HepG2 (cell line): Measurements from ENCODE around the gene NR4A2. TPM values are rescaled to one million over a fixed set of nuclear protein-coding genes. Genes with fewer than 3 reads are reported as not detected.
A peak's percentile ranks its signal among the peaks of the same experiment; 100 is the strongest.

Source experiments
- EZH2 ChIP-seq: conservative IDR thresholded peaks from 2 replicates; pipeline ENCODE4 v1.6.1; 2012; ENCODE audit warnings: mild to moderate bottlenecking, low read depth, low read length, moderate library complexity
- ZFY ChIP-seq: sonication (generic); formaldehyde crosslinking; IDR thresholded peaks from 2 replicates; pipeline ENCODE4 v1.4.0; 2020; ENCODE audit warnings: missing genetic modification reagents
- polyA plus RNA-seq, 8 experiments: library from polyadenylated mRNA; depleted of rRNA in 3 of 8; stranded (reverse) in 7 of 8; unstranded in 1 of 8; fragments of >200 nt; fragmentation: Illumina TruSeq in 4 of 8; extraction: Trizol in 4 of 8; gene quantifications; 2 replicates each; pipeline versions ENCODE4 v1.2.1 to v1.2.3, GENCODE V29; 2011 to 2016; ENCODE audit warnings: low read depth in 4 of 8, missing spikeins in 1 of 8, mixed read lengths in 1 of 8; ENCODE audit not compliant: insufficient read depth in 1 of 8
- total RNA-seq, 5 experiments: library from RNA; depleted of rRNA; stranded (reverse); fragments of >200 nt; fragmentation: Illumina TruSeq; extraction: Trizol; gene quantifications; 2 replicates each; pipeline ENCODE4 v1.2.3, GENCODE V29; 2016; ENCODE audit warnings: low read depth in 1 of 5
- TF ChIP-seq, protein P1 (sequence below): sonication (generic); formaldehyde crosslinking; IDR thresholded peaks from 2 replicates; pipeline ENCODE4 v1.5.1; 2020; ENCODE audit warnings: mild to moderate bottlenecking, missing genetic modification reagents, moderate library complexity
- TF ChIP-seq, protein P2 (sequence below): sonication (generic); formaldehyde crosslinking; IDR thresholded peaks from 2 replicates; pipeline ENCODE4 v1.5.1; 2020; ENCODE audit warnings: mild to moderate bottlenecking, missing genetic modification reagents, moderate library complexity
- TF ChIP-seq, protein P3 (sequence below): sonication (generic); formaldehyde crosslinking; IDR thresholded peaks from 2 replicates; pipeline ENCODE4 v1.4.0; 2020; ENCODE audit warnings: mild to moderate bottlenecking, missing genetic modification reagents
- TF ChIP-seq, protein P4 (sequence below): sonication (generic); formaldehyde crosslinking; IDR thresholded peaks from 2 replicates; pipeline ENCODE4 v1.4.0; 2020; ENCODE audit warnings: missing genetic modification reagents, mild to moderate bottlenecking, borderline replicate concordance
- TF ChIP-seq, protein P5 (sequence below): fragments of 450-650 bp; IDR thresholded peaks from 2 replicates; pipeline ENCODE4 v1.6.1; 2017; ENCODE audit warnings: mild to moderate bottlenecking
- TF ChIP-seq, protein P6 (sequence below): sonication (generic); formaldehyde crosslinking; IDR thresholded peaks from 2 replicates; pipeline ENCODE4 v1.5.0; 2020; ENCODE audit warnings: mild to moderate bottlenecking, missing genetic modification reagents

The NR4A2 gene
- total and polyA plus RNA-seq, 2 of the 13 experiments (the other 11 are each of a cell fraction or from before 2014, with no cell fraction given): not detected

DNA sequence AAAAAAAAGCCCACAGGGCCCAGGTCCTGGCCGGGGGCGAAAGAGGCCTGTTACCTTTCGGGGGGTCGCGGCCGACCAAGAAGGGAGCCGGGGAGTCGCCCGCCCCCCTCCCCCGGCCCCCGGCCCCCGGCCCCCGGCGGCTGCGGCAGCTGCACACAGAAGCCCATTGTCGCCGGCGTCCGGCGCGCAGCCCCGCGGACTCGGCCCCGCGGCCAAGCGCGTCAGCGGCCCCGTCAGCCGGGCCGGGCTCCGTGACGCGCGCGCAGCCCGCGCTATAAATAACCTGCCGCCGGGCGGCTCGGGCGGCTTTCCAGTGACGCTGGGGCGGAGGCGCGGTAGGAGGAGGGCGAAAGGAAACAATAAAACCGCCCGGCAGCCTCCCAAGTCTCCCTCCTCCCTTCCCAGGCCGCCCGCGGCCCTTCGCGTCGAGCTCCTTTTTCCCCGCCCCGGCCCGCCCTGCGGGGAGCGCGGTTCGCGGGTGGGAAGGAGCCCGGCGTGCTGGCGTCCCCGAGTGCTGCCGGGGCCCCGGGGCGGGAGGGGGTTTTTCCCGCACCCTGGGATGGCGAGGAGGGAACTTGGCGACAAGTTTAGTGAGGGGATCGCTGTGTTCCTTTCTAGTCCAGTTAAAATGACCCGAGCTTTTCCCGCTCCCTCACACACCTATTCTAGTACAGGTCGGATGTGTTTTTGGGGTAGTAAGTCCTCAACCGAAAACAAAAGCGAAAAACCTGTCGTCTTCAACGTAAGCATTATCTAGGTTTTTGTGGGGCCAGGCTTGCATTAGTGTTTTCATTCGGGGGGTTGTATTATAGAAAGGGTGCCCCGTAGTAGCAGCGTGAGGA lies 10.0 kb upstream of the NR4A2 start (continued):
- TF ChIP-seq, protein P1, sequence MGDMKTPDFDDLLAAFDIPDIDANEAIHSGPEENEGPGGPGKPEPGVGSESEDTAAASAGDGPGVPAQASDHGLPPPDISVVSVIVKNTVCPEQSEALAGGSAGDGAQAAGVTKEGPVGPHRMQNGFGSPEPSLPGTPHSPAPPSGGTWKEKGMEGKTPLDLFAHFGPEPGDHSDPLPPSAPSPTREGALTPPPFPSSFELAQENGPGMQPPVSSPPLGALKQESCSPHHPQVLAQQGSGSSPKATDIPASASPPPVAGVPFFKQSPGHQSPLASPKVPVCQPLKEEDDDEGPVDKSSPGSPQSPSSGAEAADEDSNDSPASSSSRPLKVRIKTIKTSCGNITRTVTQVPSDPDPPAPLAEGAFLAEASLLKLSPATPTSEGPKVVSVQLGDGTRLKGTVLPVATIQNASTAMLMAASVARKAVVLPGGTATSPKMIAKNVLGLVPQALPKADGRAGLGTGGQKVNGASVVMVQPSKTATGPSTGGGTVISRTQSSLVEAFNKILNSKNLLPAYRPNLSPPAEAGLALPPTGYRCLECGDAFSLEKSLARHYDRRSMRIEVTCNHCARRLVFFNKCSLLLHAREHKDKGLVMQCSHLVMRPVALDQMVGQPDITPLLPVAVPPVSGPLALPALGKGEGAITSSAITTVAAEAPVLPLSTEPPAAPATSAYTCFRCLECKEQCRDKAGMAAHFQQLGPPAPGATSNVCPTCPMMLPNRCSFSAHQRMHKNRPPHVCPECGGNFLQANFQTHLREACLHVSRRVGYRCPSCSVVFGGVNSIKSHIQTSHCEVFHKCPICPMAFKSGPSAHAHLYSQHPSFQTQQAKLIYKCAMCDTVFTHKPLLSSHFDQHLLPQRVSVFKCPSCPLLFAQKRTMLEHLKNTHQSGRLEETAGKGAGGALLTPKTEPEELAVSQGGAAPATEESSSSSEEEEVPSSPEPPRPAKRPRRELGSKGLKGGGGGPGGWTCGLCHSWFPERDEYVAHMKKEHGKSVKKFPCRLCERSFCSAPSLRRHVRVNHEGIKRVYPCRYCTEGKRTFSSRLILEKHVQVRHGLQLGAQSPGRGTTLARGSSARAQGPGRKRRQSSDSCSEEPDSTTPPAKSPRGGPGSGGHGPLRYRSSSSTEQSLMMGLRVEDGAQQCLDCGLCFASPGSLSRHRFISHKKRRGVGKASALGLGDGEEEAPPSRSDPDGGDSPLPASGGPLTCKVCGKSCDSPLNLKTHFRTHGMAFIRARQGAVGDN (CRISPR knock-in tag): peak; percentile 39; the same call in 1 of the 2 replicates
- TF ChIP-seq, protein P2, sequence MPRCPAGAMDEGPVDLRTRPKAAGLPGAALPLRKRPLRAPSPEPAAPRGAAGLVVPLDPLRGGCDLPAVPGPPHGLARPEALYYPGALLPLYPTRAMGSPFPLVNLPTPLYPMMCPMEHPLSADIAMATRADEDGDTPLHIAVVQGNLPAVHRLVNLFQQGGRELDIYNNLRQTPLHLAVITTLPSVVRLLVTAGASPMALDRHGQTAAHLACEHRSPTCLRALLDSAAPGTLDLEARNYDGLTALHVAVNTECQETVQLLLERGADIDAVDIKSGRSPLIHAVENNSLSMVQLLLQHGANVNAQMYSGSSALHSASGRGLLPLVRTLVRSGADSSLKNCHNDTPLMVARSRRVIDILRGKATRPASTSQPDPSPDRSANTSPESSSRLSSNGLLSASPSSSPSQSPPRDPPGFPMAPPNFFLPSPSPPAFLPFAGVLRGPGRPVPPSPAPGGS (CRISPR knock-in tag): no peak
- TF ChIP-seq, protein P3, sequence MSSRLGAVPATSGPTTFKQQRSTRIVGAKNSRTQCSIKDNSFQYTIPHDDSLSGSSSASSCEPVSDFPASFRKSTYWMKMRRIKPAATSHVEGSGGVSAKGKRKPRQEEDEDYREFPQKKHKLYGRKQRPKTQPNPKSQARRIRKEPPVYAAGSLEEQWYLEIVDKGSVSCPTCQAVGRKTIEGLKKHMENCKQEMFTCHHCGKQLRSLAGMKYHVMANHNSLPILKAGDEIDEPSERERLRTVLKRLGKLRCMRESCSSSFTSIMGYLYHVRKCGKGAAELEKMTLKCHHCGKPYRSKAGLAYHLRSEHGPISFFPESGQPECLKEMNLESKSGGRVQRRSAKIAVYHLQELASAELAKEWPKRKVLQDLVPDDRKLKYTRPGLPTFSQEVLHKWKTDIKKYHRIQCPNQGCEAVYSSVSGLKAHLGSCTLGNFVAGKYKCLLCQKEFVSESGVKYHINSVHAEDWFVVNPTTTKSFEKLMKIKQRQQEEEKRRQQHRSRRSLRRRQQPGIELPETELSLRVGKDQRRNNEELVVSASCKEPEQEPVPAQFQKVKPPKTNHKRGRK (CRISPR knock-in tag): no peak
- TF ChIP-seq, protein P4, sequence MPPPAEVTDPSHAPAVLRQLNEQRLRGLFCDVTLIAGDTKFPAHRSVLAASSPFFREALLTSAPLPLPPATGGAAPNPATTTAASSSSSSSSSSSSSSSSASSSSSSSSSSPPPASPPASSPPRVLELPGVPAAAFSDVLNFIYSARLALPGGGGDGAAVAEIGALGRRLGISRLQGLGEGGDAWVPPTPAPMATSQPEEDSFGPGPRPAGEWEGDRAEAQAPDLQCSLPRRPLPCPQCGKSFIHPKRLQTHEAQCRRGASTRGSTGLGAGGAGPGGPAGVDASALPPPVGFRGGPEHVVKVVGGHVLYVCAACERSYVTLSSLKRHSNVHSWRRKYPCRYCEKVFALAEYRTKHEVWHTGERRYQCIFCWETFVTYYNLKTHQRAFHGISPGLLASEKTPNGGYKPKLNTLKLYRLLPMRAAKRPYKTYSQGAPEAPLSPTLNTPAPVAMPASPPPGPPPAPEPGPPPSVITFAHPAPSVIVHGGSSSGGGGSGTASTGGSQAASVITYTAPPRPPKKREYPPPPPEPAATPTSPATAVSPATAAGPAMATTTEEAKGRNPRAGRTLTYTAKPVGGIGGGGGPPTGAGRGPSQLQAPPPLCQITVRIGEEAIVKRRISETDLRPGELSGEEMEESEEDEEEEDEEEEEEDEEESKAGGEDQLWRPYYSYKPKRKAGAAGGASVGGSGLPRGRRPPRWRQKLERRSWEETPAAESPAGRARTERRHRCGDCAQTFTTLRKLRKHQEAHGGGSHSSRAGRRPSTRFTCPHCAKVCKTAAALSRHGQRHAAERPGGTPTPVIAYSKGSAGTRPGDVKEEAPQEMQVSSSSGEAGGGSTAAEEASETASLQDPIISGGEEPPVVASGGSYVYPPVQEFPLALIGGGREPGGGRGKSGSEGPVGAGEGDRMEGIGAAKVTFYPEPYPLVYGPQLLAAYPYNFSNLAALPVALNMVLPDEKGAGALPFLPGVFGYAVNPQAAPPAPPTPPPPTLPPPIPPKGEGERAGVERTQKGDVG: no peak
- TF ChIP-seq ZFY (CRISPR knock-in tag) (peak; percentile 48; the same call in 1 of the 2 replicates), EZH2 (0 out of 2 replicates have a peak, but pooled peaks have one; percentile 72)
- TF ChIP-seq, protein P5, sequence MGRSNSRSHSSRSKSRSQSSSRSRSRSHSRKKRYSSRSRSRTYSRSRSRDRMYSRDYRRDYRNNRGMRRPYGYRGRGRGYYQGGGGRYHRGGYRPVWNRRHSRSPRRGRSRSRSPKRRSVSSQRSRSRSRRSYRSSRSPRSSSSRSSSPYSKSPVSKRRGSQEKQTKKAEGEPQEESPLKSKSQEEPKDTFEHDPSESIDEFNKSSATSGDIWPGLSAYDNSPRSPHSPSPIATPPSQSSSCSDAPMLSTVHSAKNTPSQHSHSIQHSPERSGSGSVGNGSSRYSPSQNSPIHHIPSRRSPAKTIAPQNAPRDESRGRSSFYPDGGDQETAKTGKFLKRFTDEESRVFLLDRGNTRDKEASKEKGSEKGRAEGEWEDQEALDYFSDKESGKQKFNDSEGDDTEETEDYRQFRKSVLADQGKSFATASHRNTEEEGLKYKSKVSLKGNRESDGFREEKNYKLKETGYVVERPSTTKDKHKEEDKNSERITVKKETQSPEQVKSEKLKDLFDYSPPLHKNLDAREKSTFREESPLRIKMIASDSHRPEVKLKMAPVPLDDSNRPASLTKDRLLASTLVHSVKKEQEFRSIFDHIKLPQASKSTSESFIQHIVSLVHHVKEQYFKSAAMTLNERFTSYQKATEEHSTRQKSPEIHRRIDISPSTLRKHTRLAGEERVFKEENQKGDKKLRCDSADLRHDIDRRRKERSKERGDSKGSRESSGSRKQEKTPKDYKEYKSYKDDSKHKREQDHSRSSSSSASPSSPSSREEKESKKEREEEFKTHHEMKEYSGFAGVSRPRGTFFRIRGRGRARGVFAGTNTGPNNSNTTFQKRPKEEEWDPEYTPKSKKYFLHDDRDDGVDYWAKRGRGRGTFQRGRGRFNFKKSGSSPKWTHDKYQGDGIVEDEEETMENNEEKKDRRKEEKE: no peak
- TF ChIP-seq, protein P6, sequence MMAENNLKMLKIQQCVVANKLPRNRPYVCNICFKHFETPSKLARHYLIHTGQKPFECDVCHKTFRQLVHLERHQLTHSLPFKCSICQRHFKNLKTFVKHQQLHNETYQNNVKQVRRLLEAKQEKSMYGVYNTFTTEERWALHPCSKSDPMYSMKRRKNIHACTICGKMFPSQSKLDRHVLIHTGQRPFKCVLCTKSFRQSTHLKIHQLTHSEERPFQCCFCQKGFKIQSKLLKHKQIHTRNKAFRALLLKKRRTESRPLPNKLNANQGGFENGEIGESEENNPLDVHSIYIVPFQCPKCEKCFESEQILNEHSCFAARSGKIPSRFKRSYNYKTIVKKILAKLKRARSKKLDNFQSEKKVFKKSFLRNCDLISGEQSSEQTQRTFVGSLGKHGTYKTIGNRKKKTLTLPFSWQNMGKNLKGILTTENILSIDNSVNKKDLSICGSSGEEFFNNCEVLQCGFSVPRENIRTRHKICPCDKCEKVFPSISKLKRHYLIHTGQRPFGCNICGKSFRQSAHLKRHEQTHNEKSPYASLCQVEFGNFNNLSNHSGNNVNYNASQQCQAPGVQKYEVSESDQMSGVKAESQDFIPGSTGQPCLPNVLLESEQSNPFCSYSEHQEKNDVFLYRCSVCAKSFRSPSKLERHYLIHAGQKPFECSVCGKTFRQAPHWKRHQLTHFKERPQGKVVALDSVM (CRISPR knock-in tag): 0 out of 2 replicates have a peak, but pooled peaks have one; percentile 14
